ENCODE results near the gene GIMAP5.

DNA sequence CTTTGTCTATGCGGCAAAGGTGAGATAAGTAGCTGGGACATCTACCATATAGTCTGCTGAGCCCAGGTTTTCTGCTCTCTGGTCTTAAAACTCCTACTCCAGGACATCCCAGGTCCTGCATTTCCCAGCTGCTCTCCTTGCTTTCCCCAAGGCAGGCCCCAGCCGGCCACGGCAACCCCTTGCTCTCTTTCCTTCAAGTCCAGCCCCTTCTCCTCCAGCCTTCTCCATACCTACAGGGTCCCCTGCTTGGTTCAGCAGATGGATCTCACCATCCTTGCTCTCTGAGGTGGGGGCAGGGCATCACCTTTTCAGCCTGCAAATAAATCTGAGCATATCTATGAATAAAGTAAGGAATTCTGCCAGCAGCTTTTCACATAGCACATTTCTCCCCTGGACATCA, 8.7 kb downstream of the GIMAP5 start:
- TF ChIP-seq, protein P1, sequence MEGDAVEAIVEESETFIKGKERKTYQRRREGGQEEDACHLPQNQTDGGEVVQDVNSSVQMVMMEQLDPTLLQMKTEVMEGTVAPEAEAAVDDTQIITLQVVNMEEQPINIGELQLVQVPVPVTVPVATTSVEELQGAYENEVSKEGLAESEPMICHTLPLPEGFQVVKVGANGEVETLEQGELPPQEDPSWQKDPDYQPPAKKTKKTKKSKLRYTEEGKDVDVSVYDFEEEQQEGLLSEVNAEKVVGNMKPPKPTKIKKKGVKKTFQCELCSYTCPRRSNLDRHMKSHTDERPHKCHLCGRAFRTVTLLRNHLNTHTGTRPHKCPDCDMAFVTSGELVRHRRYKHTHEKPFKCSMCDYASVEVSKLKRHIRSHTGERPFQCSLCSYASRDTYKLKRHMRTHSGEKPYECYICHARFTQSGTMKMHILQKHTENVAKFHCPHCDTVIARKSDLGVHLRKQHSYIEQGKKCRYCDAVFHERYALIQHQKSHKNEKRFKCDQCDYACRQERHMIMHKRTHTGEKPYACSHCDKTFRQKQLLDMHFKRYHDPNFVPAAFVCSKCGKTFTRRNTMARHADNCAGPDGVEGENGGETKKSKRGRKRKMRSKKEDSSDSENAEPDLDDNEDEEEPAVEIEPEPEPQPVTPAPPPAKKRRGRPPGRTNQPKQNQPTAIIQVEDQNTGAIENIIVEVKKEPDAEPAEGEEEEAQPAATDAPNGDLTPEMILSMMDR (IDR thresholded peaks at IDR 0.05; ENCODE audit: low read length) = no peak
- TF ChIP-seq EZH2 (optimal IDR thresholded peaks at IDR 0.05; ENCODE audit: low read depth, low read length) = no peak
- TF ChIP-seq EZH2phosphoT487 (IDR thresholded peaks at IDR 0.05; ENCODE audit: low read length) = no peak

Data from MM.1S (cell line).